ENCODE measurements around the gene PPP1R9B. TPM values are rescaled to one million over a fixed set of nuclear protein-coding genes. Genes with fewer than 3 reads are reported as not detected.

The PPP1R9B gene
- total RNA-seq, 1 experiment from 2014 or later, result 112 TPM

- no peak overlapping the region for H3K9ac ChIP-seq (ENCODE audit: low read length)
- DNase-seq (ENCODE audit: low read depth, low spot score), result no peak
Observed at GRCh38 chr17:50144845-50145531, 5.5 kb downstream of the PPP1R9B start.

GRCh38 chr17:50144355-50144754 is 6.1 kb downstream of the PPP1R9B start:
- Histone ChIP-seq H3K27ac (ENCODE audit: low read depth, low read length) (no peak overlapping the region), H2AFZ (ENCODE audit: low read depth, low read length, poor library complexity, severe bottlenecking) (no peak overlapping the region), H3K4me3 (replicated peaks in 1 of 2; ENCODE audit: low read depth in 1 of 2, low read length in 2 of 2) (no peak overlapping the region), H3K4me2 (ENCODE audit: low read length) (no peak overlapping the region), H3K9me2 (ENCODE audit: insufficient read depth) (no peaks in the 10 kb centered on the region), H3K9ac (ENCODE audit: low read length) (no peak overlapping the region), H3K9me3 (ENCODE audit: control insufficient read depth in 1 of 2, insufficient read depth in 1 of 2, low read depth in 1 of 2, low read length in 2 of 2) (no peaks in the 10 kb centered on the region), H3K4me1 (ENCODE audit: control insufficient read depth in 1 of 2, insufficient read depth in 2 of 2, low read length in 2 of 2) (peaks cover 10 to 30% of the 10 kb centered on the region in 2 experiments; a peak in 3 of 4 replicates), H4K20me1 (ENCODE audit: insufficient read depth) (peaks cover 4% of the 10 kb centered on the region; the same call in 1 of the 2 replicates), H3K27me3 (ENCODE audit: insufficient read depth, low read length) (no peaks in the 10 kb centered on the region), H3K36me3 (ENCODE audit: control insufficient read depth in 1 of 2, insufficient read depth in 2 of 2, low read length in 2 of 2) (peaks cover 56 to 78% of the 10 kb centered on the region in 2 experiments), H3K79me2 (ENCODE audit: insufficient read depth, low read length) (peaks cover 79% of the 10 kb centered on the region)
- RAD21 ChIA-PET (ENCODE audit: low non-redundant PET in 1 of 2, low total read pairs in 2 of 2, uncharacterized antibody in 2 of 2, unreplicated experiment in 2 of 2), result no interaction called here
- DNase-seq (ENCODE audit: low read depth, low spot score), result no peak
- no peak for ATAC-seq
- CTCF ChIA-PET, result no interaction called here
- intact Hi-C loops (cut with micrococcal nuclease), result no loop called here
- POLR2A ChIA-PET, result no interaction called here
- TF ChIP-seq RAD21 (IDR thresholded peaks at IDR 0.05; ENCODE audit: low read depth) (no peak), EZH2 (IDR thresholded peaks at IDR 0.05) (no peak), JUND (IDR thresholded peaks at IDR 0.05) (no peak), CTCF (IDR thresholded peaks at IDR 0.05 in 2 of 3, conservative IDR thresholded peaks at IDR 0.05 in 1 of 3; ENCODE audit: borderline replicate concordance in 1 of 3, insufficient read depth in 1 of 3, low read depth in 2 of 3, low read length in 2 of 3) (no peak), CBX3 (IDR thresholded peaks at IDR 0.05; ENCODE audit: low read depth) (no peak), POLR2A (IDR thresholded peaks at IDR 0.05; ENCODE audit: borderline replicate concordance, extremely low read depth, insufficient read depth, insufficient read length) (no peak), MAX (IDR thresholded peaks at IDR 0.05) (no peak), EZH2phosphoT487 (IDR thresholded peaks at IDR 0.05; ENCODE audit: borderline replicate concordance) (no peak), ATF3 (IDR thresholded peaks at IDR 0.05) (no peak)
- no TSS peak for BruUV-seq (replicated peaks)

More at GRCh38 chr17:50144845-50145531, 5.5 kb downstream of the PPP1R9B start:
- no peak for TF ChIP-seq YY1 (IDR thresholded peaks at IDR 0.05; ENCODE audit: extremely low read depth, insufficient replicate concordance, low read depth, low read length)
- TF ChIP-seq SIN3A (IDR thresholded peaks at IDR 0.05; ENCODE audit: low read depth), result no peak
- no peak for TF ChIP-seq EZH2 (IDR thresholded peaks at IDR 0.05)
- no peak for TF ChIP-seq MAX (IDR thresholded peaks at IDR 0.05)
- Histone ChIP-seq H3K27me3 (ENCODE audit: insufficient read depth, low read length) (no peaks in the 10 kb centered on the region), H3K4me2 (ENCODE audit: low read length) (no peak overlapping the region), H3K9me3 (ENCODE audit: control insufficient read depth in 1 of 2, insufficient read depth in 1 of 2, low read depth in 1 of 2, low read length in 2 of 2) (no peaks in the 10 kb centered on the region), H3K36me3 (ENCODE audit: control insufficient read depth in 1 of 2, insufficient read depth in 2 of 2, low read length in 2 of 2) (peaks cover 52 to 72% of the 10 kb centered on the region in 2 experiments), H3K9me2 (ENCODE audit: insufficient read depth) (no peaks in the 10 kb centered on the region), H2AFZ (ENCODE audit: low read depth, low read length, poor library complexity, severe bottlenecking) (no peak overlapping the region), H3K4me1 (ENCODE audit: control insufficient read depth in 1 of 2, insufficient read depth in 2 of 2, low read length in 2 of 2) (peaks cover 10 to 30% of the 10 kb centered on the region in 2 experiments; a peak in 3 of 4 replicates), H3K4me3 (replicated peaks in 1 of 2; ENCODE audit: low read depth in 1 of 2, low read length in 2 of 2) (no peak overlapping the region), H4K20me1 (ENCODE audit: insufficient read depth) (peaks cover 4% of the 10 kb centered on the region; the same call in 1 of the 2 replicates), H3K79me2 (ENCODE audit: insufficient read depth, low read length) (peaks cover 84% of the 10 kb centered on the region), H3K27ac (ENCODE audit: low read depth, low read length) (0 out of 2 replicates have a peak overlapping the region, but pooled peaks have one; percentile 9)
- intact Hi-C loops (cut with micrococcal nuclease), result no loop called here
- no TSS peak for BruUV-seq (replicated peaks)
- ATAC-seq, result no peak
- ChIA-PET RAD21 (ENCODE audit: low non-redundant PET in 1 of 2, low total read pairs in 2 of 2, uncharacterized antibody in 2 of 2, unreplicated experiment in 2 of 2) (no interaction called here), CTCF (interaction anchor here (0.9 kb wide), 1 partner anchor 8 kb away, joined by 4 read pairs; no protein-coding TSS in a partner anchor), POLR2A (no interaction called here)

Data from HCT116 (cell line).